GM12873 (cell line): Measurements from ENCODE around the gene CRLF1.

ENCODE experiments used
- CTCF ChIP-seq: IDR thresholded peaks from 2 replicates; pipeline ENCODE4 v1.5.1; 2012; ENCODE audit warnings: low read depth, mild to moderate bottlenecking, moderate library complexity, low read length, control low read depth; ENCODE audit not compliant: insufficient read depth; ENCODE audit errors: missing control alignments

Gene CRLF1

DNA sequence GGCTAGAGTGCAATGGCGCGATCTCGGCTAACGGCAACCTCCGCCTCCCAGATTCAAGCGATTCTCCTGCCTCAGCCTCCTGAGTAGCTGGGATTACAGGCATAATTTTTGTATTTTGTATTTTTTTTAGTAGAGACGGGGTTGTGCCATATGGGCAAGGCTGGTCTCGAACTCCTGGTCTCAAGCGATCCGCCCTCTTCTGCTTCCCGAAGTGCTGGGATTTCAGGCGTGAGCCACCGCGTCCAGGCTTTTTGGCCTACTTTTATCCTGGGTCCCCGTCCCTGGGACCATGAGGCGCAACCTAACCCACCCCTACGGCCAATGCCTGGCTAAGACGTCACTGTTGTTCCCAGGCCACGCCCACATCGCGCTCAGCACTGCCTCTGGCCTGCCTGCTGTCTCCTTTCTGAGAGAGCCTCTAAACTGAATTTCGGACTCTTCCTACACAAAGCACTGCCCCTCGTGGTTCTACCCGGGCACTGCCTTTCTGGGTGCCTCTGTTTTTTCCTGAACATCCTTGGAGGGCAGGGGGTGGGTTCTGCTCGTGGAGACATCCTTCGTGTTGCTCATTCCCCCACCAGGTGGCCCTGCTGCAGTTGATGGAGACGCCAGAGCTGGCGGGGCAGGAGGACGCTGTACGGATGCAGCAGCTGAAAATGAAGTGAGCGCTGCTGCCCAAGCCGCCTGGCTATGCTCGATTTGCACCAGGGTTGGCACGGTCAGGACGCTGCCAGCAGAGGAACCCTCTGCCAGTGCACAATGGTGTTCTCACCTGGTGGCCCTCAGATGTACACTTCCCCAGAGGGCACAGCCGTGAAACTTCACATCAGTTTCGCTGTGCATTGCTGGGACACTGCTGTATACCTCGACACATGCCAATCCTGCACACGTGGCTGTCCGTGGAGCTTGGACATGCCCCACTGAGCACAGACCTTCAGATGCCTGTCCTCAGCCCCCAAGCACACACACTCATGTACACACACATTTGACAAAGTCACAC, 16.0 kb downstream of the CRLF1 start:
- TF ChIP-seq CTCF: no peak

GRCh38 chr19:18589380-18590272, 17.0 kb downstream of the CRLF1 start:
- TF ChIP-seq CTCF: peak; percentile 21

DNA sequence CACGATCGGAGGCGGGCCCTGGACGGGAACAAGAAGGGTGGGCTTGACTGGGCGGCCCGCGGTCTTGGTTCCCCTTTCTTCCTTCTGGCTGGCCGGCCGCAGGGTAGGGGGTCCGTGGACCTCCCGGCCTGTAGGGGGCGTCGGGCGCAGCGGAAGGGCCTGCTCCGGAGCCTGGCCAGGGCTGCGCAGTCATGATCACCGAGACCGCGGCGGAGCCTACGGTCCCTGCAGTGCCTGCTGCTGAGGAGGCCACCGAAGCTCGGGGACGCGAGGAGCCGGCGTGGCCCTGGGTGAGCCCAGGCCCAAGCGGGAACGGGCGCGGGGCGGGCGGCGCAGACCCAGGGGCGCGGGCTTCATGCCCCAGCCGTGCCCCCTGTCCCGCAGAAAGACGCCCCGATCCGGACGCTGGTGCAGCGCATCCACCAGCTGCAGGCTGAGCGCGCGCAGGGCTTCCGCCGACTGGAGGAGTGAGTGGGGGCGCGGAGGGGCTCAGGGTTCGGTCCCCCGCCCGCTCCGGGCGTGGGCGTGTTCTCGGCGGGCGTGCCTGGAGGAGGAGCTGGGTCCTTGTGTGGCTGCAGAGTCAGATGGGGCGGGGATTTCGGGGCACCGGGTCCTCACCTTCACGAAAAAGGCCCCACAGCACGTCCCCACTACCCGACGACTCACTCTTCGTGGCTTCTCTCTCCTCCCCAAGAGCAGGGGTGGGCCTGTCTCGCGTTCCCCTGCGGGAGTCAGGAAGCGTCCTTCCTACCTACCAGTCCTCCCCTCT, 17.8 kb downstream of the CRLF1 start, which contains the start of gene REX1BD:
Gene REX1BD, plus strand, starts transcription at position 188 of the 769 bp plus-strand sequence. Its CDS starts 4 bp downstream, at position 192.
- TF ChIP-seq CTCF: peak; percentile 83

DNA sequence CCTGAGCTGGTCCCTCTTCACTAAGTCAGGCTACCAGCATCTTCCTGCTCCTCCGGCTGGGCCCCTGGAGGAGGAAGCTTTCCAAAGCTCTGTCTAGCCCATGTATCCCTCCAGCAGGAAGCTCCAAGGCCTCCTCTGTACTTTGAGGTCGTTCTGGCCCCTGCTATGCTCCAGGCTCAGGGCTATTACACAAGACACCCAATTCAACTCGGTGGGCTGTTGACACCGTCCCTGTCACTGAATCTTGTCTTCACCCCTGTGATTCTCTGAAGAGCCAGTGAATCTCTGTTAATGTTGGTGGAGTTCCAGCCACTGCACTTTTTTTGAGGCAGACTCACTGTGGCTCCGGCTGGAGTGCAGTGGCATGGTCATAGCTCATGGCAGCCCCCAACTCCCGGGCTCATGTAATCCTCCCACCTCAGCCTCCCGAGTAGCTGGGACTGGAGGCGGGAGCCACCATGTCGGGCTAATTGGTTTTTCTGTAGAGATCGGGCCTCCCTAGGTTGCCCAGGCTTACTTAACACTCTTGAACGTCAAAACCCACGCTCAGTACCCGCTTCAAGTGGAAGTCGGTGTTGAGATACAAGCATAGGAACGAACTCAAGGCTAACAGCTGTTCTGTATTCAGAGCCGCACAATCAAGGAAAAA, 18.5 kb downstream of the CRLF1 start:
- TF ChIP-seq CTCF: no peak

DNA sequence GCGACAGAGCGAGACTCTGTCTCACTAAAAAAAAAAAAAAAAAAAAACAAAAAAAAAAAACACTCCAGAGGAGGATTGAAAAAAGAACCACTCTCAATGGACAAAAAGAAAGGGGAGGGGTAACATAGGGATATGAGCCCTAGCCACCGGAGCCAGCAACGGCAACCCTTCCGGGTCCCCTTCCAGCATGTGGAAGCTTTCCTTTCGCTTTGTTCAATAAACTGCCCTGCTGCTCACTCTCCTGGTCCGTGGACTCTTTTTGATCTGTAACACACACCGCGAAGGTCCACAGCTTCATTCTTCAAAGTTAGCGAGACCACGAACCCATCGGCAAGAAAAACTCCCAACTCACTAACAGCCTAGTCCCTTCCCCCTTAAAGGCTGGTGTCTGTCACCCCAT, 19.0 kb downstream of the CRLF1 start:
- TF ChIP-seq CTCF: no peak

DNA sequence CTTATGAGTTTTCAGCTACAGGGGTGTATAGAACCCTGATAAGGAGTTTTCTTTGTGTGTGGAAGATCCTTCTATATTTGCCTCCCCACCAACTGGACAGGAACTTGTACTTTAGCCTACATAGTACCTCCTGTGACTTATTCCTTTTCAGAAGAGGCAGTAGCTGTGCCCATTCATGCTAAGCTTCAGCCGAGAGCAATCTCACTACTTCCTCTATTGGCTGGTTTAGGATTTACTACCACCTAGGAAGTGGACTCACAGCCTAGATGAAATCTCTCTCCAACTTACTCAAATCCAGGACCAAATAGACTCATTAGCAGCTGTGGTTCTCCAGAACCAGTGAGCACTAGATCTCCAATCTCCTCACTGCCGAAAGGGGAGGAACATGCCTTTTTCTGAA, 20.3 kb downstream of the CRLF1 start:
- peak; percentile 25 for TF ChIP-seq CTCF
